SK-N-MC (cell line): ENCODE results near the gene NOMO2.
"Not testable (repeated sequence)": the region's sequence is repeated elsewhere in the genome, so short reads cannot be mapped to it uniquely, and the experiment has no call there.

ENCODE experiments used
- DNase-seq: peaks from one replicate; pipeline ENCODE4 v3.0.0-alpha.2; 2011; ENCODE audit warnings: low read depth, low spot score
- H3K27ac ChIP-seq: fragments of 200-600 bp; sonication (generic); 2 replicates; pipeline ENCODE4 v1.5.1; 2016; ENCODE audit warnings: mixed run types
- H3K36me3 ChIP-seq: fragments of 200-600 bp; sonication (generic); 2 replicates; pipeline ENCODE4 v1.6.1; 2017; ENCODE audit warnings: antibody characterized with exemption, low read length, mixed read lengths; ENCODE audit not compliant: insufficient read depth
- H3K4me3 ChIP-seq: fragments of 200-600 bp; sonication (generic); 2 replicates; pipeline ENCODE4 v1.5.1; 2016
- H3K9ac ChIP-seq: fragments of 200-600 bp; sonication (generic); 2 replicates; pipeline ENCODE4 v1.8.0; 2017; ENCODE audit warnings: mixed run types, mixed read lengths; ENCODE audit not compliant: insufficient read length
- H3K9me3 ChIP-seq: fragments of 200-600 bp; sonication (generic); 2 replicates; pipeline ENCODE4 v1.6.1; 2017; ENCODE audit warnings: low read depth, mild to moderate bottlenecking, antibody characterized with exemption, low read length, moderate library complexity, mixed read lengths

NOMO2 gene

DNA sequence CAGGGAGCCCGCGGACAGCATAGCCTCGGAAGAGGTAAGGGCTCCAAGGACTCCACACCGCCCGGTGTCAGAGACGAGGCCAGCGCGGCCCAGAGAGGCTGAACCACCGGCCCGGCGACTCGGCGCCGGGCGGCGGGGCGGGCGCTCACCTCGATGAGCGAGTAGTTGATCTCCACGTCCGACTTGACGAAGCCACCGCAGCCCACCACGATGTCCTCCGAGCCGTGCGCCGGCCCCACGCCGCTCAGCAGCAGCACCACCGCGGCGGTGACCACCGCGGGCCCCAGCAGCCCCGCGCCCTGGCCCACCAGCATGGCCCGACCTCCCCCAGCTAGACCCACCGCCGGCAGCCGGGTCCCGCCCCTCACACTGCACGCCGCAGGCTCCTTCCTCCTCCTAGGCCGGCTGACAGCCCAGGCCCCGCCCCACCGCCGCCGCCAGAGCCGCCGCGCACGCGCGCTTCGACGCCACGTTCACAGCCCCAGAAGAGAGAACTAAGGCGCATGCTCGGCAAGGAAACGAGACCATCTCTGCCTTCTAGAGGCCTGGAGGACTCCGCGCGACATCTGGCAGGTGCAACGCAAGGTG is at the start of gene NOMO2:
Gene NOMO2, minus strand, starts transcription at position 371 of the 588 bp plus-strand sequence. Its CDS starts 57 bp downstream, at position 314.
- not testable (repeated sequence) for H3K9ac ChIP-seq, H3K27ac ChIP-seq, H3K36me3 ChIP-seq, H3K9me3 ChIP-seq, DNase-seq
- peak within 1 kb of the TSS; percentile 69 for H3K4me3 ChIP-seq

GRCh38 chr16:18610147-18610803 is 48.4 kb upstream of the NOMO2 start:
- not testable (repeated sequence) for H3K9ac ChIP-seq, H3K9me3 ChIP-seq, H3K27ac ChIP-seq, DNase-seq, H3K4me3 ChIP-seq, H3K36me3 ChIP-seq

GRCh38 chr16:18608271-18608670 is 46.4 kb upstream of the NOMO2 start:
- H3K9ac ChIP-seq, DNase-seq, H3K9me3 ChIP-seq: not testable (repeated sequence)

GRCh38 chr16:18603572-18604246 is 41.8 kb upstream of the NOMO2 start:
- H3K9me3 ChIP-seq, H3K4me3 ChIP-seq, H3K36me3 ChIP-seq, DNase-seq, H3K27ac ChIP-seq, H3K9ac ChIP-seq: not testable (repeated sequence)

More at GRCh38 chr16:18608271-18608670, 46.4 kb upstream of the NOMO2 start:
- not testable (repeated sequence) for H3K4me3 ChIP-seq, H3K36me3 ChIP-seq, H3K27ac ChIP-seq

- H3K36me3 ChIP-seq, H3K9ac ChIP-seq, DNase-seq, H3K9me3 ChIP-seq, H3K4me3 ChIP-seq: not testable (repeated sequence)
- peak overlapping the region; percentile 89; the same call in 1 of the 2 replicates for H3K27ac ChIP-seq
Observed at GRCh38 chr16:18598582-18598981, 36.7 kb upstream of the NOMO2 start.

DNA sequence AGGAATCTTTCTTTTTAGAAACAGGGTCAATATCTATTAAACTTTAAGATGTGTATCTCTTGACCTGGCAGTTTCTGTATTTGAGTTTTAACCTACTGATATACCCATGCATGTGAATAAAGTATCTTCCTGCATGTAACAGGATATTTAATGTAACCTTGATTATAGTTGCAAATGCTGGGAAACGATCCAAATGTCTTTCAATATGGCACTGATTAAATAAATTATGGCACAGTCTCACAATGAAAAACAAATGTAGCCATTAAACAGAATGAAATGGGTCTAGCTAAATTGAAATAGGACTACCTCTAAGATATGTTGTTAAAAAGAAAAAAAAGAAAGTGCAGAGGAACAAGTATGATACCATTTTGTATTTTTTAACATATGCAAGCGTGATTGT is 35.8 kb upstream of the NOMO2 start:
- H3K27ac ChIP-seq, result peak overlapping the region; percentile 89
- not testable (repeated sequence) for DNase-seq, H3K9me3 ChIP-seq, H3K9ac ChIP-seq, H3K4me3 ChIP-seq, H3K36me3 ChIP-seq

DNA sequence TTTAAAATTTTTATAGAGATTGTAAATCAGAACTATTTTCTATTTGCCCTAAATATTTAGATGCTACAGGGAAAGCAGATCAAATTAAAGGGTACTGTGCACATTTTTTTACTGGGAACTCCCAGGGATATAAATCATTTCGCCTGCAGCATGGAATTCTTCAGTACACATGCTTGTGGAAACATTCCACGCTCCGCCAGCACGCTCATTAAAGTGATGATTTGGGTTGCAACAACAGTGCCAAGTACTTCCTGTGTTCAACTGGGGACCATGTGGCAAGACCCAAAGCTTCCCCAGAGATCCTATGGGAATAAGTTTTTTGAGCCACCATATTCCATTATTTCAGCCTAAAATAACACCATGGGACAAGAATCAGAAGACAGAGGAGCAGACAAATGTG is 35.4 kb upstream of the NOMO2 start:
- H3K9ac ChIP-seq, H3K4me3 ChIP-seq, H3K36me3 ChIP-seq, H3K9me3 ChIP-seq: not testable (repeated sequence)
- peak; percentile 61 for DNase-seq
- peak overlapping the region; percentile 89 for H3K27ac ChIP-seq

DNA sequence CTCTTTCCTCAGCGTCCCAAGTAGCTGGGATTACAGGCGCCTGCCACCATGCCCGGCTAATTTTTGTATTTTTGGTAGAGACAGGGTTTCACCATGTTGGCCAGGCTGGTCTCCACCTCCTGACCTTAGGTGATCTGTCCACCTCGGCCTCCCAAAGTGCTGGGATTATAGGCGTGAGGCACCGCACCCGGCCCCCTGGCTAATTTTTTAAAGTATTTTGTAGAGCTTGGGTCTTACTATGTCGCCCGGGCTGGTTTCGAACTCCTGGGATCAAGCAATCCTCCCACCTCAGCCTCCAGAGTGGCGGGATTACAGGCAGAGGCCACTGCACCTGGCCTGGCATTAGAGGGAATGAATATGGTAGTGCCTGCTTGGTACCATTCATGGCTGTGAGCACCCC is 33.9 kb upstream of the NOMO2 start:
- H3K36me3 ChIP-seq, H3K4me3 ChIP-seq, DNase-seq, H3K9ac ChIP-seq, H3K27ac ChIP-seq, H3K9me3 ChIP-seq: not testable (repeated sequence)

GRCh38 chr16:18594880-18595279 is 33.0 kb upstream of the NOMO2 start:
- H3K4me3 ChIP-seq, H3K36me3 ChIP-seq, DNase-seq, H3K9ac ChIP-seq, H3K9me3 ChIP-seq, H3K27ac ChIP-seq: not testable (repeated sequence)

DNA sequence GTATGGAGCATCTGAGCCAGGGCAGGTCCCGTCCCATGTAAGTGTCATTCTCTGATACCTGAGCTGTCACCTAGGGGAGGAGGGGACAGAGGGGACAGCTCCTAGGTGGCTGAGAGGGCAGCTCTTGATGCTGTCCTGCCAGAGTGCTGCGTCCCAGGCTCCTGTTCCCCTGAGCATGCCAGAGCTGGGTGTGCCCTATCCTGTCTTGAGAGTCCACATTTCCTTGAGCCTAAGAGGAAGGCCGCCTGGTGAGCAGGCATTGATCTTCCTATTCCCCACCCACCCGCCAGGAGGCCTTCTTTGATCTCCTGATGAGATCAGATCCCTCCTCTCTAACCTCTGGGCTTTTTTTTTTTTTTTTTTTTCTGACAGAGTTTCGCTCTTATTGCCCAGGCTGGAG is 32.0 kb upstream of the NOMO2 start:
- DNase-seq, H3K9ac ChIP-seq, H3K36me3 ChIP-seq, H3K27ac ChIP-seq, H3K9me3 ChIP-seq, H3K4me3 ChIP-seq: not testable (repeated sequence)

DNA sequence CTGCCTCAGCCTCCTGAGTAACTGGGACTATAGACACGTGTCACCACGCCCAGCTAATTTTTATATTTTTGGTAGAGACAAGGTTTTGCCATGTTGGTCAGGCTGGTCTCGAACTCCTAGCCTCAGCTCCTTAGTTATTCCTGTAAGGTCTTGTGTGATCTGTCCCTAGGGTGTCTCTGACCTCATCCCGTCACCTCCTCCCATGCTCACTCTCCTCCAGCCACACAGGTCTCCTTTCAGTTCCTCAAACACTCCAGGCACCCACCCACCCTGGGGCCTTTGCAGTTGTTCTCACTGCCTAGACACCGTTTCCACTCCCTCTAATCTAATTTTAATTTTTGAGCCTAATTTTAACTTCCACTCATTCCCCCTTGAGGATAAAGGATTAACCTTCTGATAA is 31.1 kb upstream of the NOMO2 start:
- not testable (repeated sequence) for DNase-seq, H3K9me3 ChIP-seq, H3K27ac ChIP-seq, H3K4me3 ChIP-seq, H3K9ac ChIP-seq, H3K36me3 ChIP-seq

DNA sequence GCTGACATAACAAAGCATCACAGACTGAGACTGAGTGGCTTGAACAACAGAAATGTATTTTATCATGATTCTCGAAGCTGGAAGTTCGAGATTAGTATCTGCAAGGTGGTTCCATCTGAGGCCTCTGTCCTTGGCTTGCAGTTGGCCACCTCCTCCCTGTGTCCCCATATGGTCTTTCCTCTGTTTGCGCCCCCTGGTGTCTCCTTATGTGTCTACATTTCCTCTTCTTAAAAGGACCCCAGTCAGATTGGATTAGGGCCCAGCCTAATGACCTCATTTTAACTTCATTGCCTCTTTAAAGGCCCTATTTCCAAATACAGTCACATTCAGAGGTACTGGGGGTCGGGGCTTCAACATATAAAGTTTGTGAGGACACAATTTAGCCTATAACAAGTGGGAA is 30.0 kb upstream of the NOMO2 start:
- not testable (repeated sequence) for H3K36me3 ChIP-seq, DNase-seq

GRCh38 chr16:18591441-18591840 is 29.5 kb upstream of the NOMO2 start:
- H3K9me3 ChIP-seq, H3K4me3 ChIP-seq, H3K36me3 ChIP-seq, H3K27ac ChIP-seq, DNase-seq, H3K9ac ChIP-seq: not testable (repeated sequence)

More for the DNA sequence above, 30.0 kb upstream of the NOMO2 start:
- not testable (repeated sequence) for H3K27ac ChIP-seq, H3K4me3 ChIP-seq, H3K9me3 ChIP-seq, H3K9ac ChIP-seq

- H3K9me3 ChIP-seq, H3K27ac ChIP-seq, DNase-seq, H3K4me3 ChIP-seq, H3K36me3 ChIP-seq, H3K9ac ChIP-seq: not testable (repeated sequence)
Observed at GRCh38 chr16:18589806-18590205, 27.9 kb upstream of the NOMO2 start.
